PC-9 (cell line): Measurements from ENCODE around the gene FNIP2. TPM values are rescaled to one million over a fixed set of nuclear protein-coding genes. Genes with fewer than 3 reads are reported as not detected.
"Not testable (repeated sequence)": the region's sequence is repeated elsewhere in the genome, so short reads cannot be mapped to it uniquely, and the experiment has no call there.

ENCODE experiments used
- BruUV-seq: library from RNA; stranded (reverse); fragments of 400-500 nt; replicated peaks from 2 replicates; lab custom pipeline; 2021; lab: Mats Ljungman, UMichigan
- CTCF ChIA-PET: fragments of 300-600 bp; sonication (Branson Sonifier 250); formaldehyde crosslinking; loops from one replicate; lab custom pipeline; 2022; ENCODE audit warnings: antibody characterized with exemption; lab: Charles Lee
- POLR2A ChIA-PET: fragments of 300-600 bp; sonication (Branson Sonifier 250); formaldehyde crosslinking; loops from one replicate; lab custom pipeline; 2022; ENCODE audit warnings: antibody characterized with exemption; ENCODE audit not compliant: unreplicated experiment; lab: Charles Lee
- DNase-seq, 2 experiments: peaks; one replicate each; pipeline versions ENCODE4 v3.0.0 to v3.0.0-alpha.2; 2015 to 2022; ENCODE audit warnings: mixed read lengths in 1 of 2
- H2AFZ ChIP-seq: fragments of 200-600 bp; sonication (generic); 2 replicates; pipeline ENCODE4 v1.8.1; 2017; ENCODE audit warnings: antibody characterized with exemption
- H3F3A ChIP-seq: fragments of 200-600 bp; sonication (generic); 2 replicates; pipeline ENCODE4 v1.8.1; 2017; ENCODE audit warnings: antibody characterized with exemption, mild to moderate bottlenecking, low read depth; ENCODE audit not compliant: insufficient read depth
- H3K27ac ChIP-seq: fragments of 200-600 bp; sonication (generic); 2 replicates; pipeline ENCODE4 v1.6.1; 2016; ENCODE audit warnings: mixed run types
- H3K27me3 ChIP-seq: fragments of 200-600 bp; sonication (generic); 2 replicates; pipeline ENCODE4 v1.6.1; 2016; ENCODE audit warnings: low read depth, mixed run types; ENCODE audit not compliant: insufficient read depth
- H3K36me3 ChIP-seq: fragments of 200-600 bp; sonication (generic); 2 replicates; pipeline ENCODE4 v1.6.1; 2016; ENCODE audit warnings: low read depth, mixed run types
- H3K4me1 ChIP-seq: fragments of 200-600 bp; sonication (generic); replicated peaks from 2 replicates; pipeline ENCODE4 v1.6.1; 2016; ENCODE audit warnings: mixed run types; ENCODE audit not compliant: insufficient read depth
- H3K4me2 ChIP-seq: fragments of 200-600 bp; sonication (generic); 2 replicates; pipeline ENCODE4 v1.6.1; 2017; ENCODE audit warnings: mixed run types
- H3K4me3 ChIP-seq: fragments of 200-600 bp; sonication (generic); 2 replicates; pipeline ENCODE4 v1.6.1; 2016; ENCODE audit warnings: mixed run types
- H3K79me2 ChIP-seq: fragments of 200-600 bp; sonication (generic); 2 replicates; pipeline ENCODE4 v1.6.1; 2017; ENCODE audit warnings: low read depth, mixed run types
- H3K9me2 ChIP-seq: fragments of 200-600 bp; sonication (generic); 2 replicates; pipeline ENCODE4 v1.8.1; 2017; ENCODE audit warnings: mild to moderate bottlenecking; ENCODE audit not compliant: insufficient read depth
- H3K9me3 ChIP-seq: fragments of 200-600 bp; sonication (generic); 2 replicates; pipeline ENCODE4 v1.8.1; 2016; ENCODE audit warnings: low read depth; ENCODE audit not compliant: insufficient read depth
- H4K20me1 ChIP-seq: fragments of 200-600 bp; sonication (generic); 2 replicates; pipeline ENCODE4 v1.8.1; 2017; ENCODE audit not compliant: insufficient read depth
- EZH2 ChIP-seq: fragments of 200-600 bp; sonication (generic); IDR thresholded peaks from 2 replicates; pipeline ENCODE4 v1.8.0; 2017; ENCODE audit warnings: antibody characterized with exemption, low read depth
- intact Hi-C: fragments of 100-400 bp; cut with micrococcal nuclease; formaldehyde crosslinking; loops from one replicate; pipeline ENCODE4 v1.10.0; 2022; ENCODE audit not compliant: unreplicated experiment
- total RNA-seq: library from RNA; stranded (reverse); gene quantifications from 2 replicates; pipeline ENCODE4 v1.2.3, GENCODE V29; 2021
- TF ChIP-seq, protein P1 (sequence below): fragments of 200-600 bp; sonication (generic); conservative IDR thresholded peaks from 2 replicates; pipeline ENCODE4 v1.6.1; 2017; ENCODE audit warnings: mixed run types, antibody characterized with exemption, mild to moderate bottlenecking, moderate library complexity

FNIP2 gene
- total RNA-seq, 1 experiment from 2014 or later = 2.5 TPM

DNA sequence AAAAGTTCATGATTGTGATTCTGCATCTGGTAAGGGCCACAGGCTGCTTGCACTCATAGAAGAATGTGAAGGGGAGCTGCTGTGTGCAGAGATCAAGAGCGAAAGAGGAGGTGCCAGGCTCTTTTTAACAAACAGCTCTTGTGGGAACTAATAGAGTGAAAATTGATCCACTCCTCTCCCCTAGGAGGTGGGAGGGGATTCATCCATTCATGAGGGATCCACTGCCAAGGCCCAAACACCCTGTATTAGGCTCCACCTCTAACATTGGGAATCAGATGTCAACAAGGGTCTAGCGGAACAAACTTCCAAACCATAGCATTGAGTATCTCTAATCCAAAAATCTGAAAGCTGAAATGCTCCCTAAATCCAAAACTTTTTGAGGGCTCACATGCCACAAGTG is 29.2 kb upstream of the FNIP2 start:
- H3K36me3 ChIP-seq = no peaks in the 10 kb centered on the region
- intact Hi-C loops = no loop called here
- no peaks in the 10 kb centered on the region for H3K9me3 ChIP-seq
- no peaks in the 10 kb centered on the region for H3K4me1 ChIP-seq
- DNase-seq = no peak
- no peak overlapping the region for H2AFZ ChIP-seq
- no peaks in the 10 kb centered on the region for H4K20me1 ChIP-seq
- BruUV-seq = no TSS peak
- TF ChIP-seq, protein P1, sequence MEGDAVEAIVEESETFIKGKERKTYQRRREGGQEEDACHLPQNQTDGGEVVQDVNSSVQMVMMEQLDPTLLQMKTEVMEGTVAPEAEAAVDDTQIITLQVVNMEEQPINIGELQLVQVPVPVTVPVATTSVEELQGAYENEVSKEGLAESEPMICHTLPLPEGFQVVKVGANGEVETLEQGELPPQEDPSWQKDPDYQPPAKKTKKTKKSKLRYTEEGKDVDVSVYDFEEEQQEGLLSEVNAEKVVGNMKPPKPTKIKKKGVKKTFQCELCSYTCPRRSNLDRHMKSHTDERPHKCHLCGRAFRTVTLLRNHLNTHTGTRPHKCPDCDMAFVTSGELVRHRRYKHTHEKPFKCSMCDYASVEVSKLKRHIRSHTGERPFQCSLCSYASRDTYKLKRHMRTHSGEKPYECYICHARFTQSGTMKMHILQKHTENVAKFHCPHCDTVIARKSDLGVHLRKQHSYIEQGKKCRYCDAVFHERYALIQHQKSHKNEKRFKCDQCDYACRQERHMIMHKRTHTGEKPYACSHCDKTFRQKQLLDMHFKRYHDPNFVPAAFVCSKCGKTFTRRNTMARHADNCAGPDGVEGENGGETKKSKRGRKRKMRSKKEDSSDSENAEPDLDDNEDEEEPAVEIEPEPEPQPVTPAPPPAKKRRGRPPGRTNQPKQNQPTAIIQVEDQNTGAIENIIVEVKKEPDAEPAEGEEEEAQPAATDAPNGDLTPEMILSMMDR = no peak
- no peak for TF ChIP-seq EZH2
- no peaks in the 10 kb centered on the region for H3K27me3 ChIP-seq
- H3K27ac ChIP-seq = no peak overlapping the region
- no peaks in the 10 kb centered on the region for H3F3A ChIP-seq
- no peaks in the 10 kb centered on the region for H3K79me2 ChIP-seq
- H3K9me2 ChIP-seq = no peaks in the 10 kb centered on the region
- CTCF ChIA-PET = no interaction called here
- no peak overlapping the region for H3K4me2 ChIP-seq
- no peak overlapping the region for H3K4me3 ChIP-seq
- POLR2A ChIA-PET = no interaction called here

DNA sequence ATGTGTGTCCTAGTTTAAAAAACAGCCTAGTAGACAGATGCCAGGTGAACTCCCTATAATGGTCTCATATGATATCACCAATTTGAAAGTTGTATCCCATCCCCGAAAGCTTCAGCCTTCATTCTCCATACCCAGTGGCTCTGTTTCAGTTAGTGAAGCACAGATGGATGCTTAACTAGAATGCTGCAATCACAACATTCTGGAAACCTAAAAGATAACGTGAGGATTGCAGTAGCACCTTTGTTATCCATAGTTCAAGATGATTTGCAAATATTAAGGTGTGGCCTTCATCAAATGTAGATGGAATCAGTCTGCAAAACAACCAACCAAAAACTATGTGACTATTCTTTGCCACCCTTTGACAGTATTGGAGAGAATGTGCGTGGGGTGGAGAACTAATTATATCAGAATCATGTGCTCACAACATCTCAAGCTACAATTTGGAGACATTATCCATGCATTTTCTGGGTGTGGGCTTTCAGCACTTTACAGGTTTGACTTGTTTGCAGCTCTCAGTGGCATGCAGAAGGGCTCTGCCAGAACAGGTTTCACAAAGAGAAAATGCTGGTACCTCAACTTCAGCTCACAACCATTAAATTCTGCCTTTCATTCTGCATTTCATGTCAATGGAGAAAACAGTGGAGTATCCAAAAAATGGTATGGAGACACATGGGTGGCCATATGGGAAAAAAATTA is 27.4 kb upstream of the FNIP2 start:
- POLR2A ChIA-PET = no interaction called here
- no peaks in the 10 kb centered on the region for H3K9me3 ChIP-seq
- no peak for DNase-seq
- no peaks in the 10 kb centered on the region for H4K20me1 ChIP-seq
- H3K4me2 ChIP-seq = no peak overlapping the region
- H3K4me1 ChIP-seq = no peaks in the 10 kb centered on the region
- no peaks in the 10 kb centered on the region for H3F3A ChIP-seq
- TF ChIP-seq, protein P1 = no peak
- TF ChIP-seq EZH2 = no peak
- no peak overlapping the region for H3K4me3 ChIP-seq
- H3K79me2 ChIP-seq = no peaks in the 10 kb centered on the region
- CTCF ChIA-PET = no interaction called here
- H2AFZ ChIP-seq = no peak overlapping the region
- no peaks in the 10 kb centered on the region for H3K36me3 ChIP-seq
- no peaks in the 10 kb centered on the region for H3K27me3 ChIP-seq
- H3K9me2 ChIP-seq = no peaks in the 10 kb centered on the region
- no TSS peak for BruUV-seq
- H3K27ac ChIP-seq = no peak overlapping the region
- intact Hi-C loops = no loop called here

DNA sequence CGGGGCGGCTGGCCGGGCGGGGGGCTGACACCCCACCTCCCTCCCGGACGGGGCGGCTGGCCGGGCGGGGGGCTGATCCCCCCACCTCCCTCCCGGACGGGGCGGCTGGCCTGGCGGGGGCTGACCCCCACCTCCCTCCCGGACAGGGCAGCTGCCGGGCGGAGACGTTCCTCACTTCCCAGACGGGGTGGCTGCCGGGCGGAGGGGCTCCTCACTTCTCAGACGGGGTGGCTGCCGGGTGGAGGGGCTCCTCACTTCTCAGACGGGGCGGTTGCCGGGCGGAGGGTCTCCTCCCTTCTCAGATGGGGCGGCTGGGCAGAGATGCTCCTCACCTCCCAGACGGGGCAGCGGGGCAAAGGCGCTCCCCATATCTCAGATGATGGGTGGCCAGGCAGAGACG is 22.3 kb upstream of the FNIP2 start:
- H3K79me2 ChIP-seq, intact Hi-C loops, DNase-seq, H3K4me3 ChIP-seq, POLR2A ChIA-PET, BruUV-seq, H3K27ac ChIP-seq, CTCF ChIA-PET, H3K4me2 ChIP-seq, H3K4me1 ChIP-seq, H3K36me3 ChIP-seq, H3K9me2 ChIP-seq, H3K27me3 ChIP-seq, H3F3A ChIP-seq, H3K9me3 ChIP-seq, H2AFZ ChIP-seq, H4K20me1 ChIP-seq: not testable (repeated sequence)

DNA sequence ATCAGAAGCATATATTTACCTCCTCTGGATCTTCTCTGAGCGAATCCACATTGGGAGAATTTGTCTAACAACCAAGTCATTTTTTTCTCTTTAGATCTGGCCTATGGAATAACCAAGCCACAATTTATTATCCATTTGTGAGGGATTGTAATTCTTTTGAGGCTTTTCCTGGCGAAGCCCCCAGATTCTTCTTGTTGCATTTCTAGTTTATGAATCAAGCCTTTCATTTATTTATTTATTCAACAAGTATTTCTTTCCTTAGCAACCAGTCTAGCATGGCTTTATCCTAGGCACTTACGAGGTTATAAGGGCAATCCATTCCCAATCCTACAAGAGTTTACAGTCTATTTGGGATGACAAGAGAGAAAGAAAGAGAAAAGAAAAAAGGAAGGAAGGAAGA is 18.4 kb upstream of the FNIP2 start:
- H2AFZ ChIP-seq = no peak overlapping the region
- H3K4me3 ChIP-seq = no peak overlapping the region
- DNase-seq = no peak
- H3K79me2 ChIP-seq = no peaks in the 10 kb centered on the region
- no peaks in the 10 kb centered on the region for H3K9me3 ChIP-seq
- H3K4me1 ChIP-seq = no peaks in the 10 kb centered on the region
- intact Hi-C loops = no loop called here
- H3F3A ChIP-seq = no peaks in the 10 kb centered on the region
- H4K20me1 ChIP-seq = no peaks in the 10 kb centered on the region
- no peaks in the 10 kb centered on the region for H3K36me3 ChIP-seq
- no peaks in the 10 kb centered on the region for H3K27me3 ChIP-seq
- H3K27ac ChIP-seq = no peak overlapping the region
- POLR2A ChIA-PET = no interaction called here
- BruUV-seq = no TSS peak
- CTCF ChIA-PET = no interaction called here
- TF ChIP-seq, protein P1 = no peak
- no peak for TF ChIP-seq EZH2
- H3K9me2 ChIP-seq = no peaks in the 10 kb centered on the region
- no peak overlapping the region for H3K4me2 ChIP-seq
